GDM1 (cell line): Measurements from ENCODE around the gene PAPSS2.

Experiments
- DNase-seq: peaks from one replicate; lab custom pipeline; 2025; lab: John Stamatoyannopoulos, UW

PAPSS2 gene

GRCh38 chr10:87794285-87794684 lies 134.6 kb downstream of the PAPSS2 start:
- DNase-seq = no peak
